Neural cell (in vitro differentiated cells): ENCODE data around the gene SNCB. TPM values are rescaled to one million over a fixed set of nuclear protein-coding genes. Genes with fewer than 3 reads are reported as not detected.

Source experiments
- H2AFZ ChIP-seq: fragments of 200-600, 300-800 bp; sonication (generic), shearing (Covaris generic); 2 replicates; pipeline ENCODE4 v1.6.0; 2014; ENCODE audit warnings: low read depth, mild to moderate bottlenecking, antibody characterized with exemption, low read length, moderate library complexity
- H3F3A ChIP-seq: fragments of 200-600 bp; shearing (Covaris generic); 2 replicates; pipeline ENCODE4 v1.6.1; 2016; ENCODE audit warnings: mild to moderate bottlenecking, moderate library complexity, mixed read lengths, antibody characterized with exemption, low read length; ENCODE audit not compliant: insufficient read depth, poor library complexity, severe bottlenecking
- H3K27ac ChIP-seq: fragments of 200-600, 300-800 bp; sonication (generic), shearing (Covaris generic); 2 replicates; pipeline ENCODE4 v1.5.1; 2014; ENCODE audit warnings: mild to moderate bottlenecking, low read length, moderate library complexity
- H3K27me3 ChIP-seq: fragments of 300-800, 200-600 bp; sonication (generic), shearing (Covaris generic); 2 replicates; pipeline ENCODE4 v1.6.0; 2014; ENCODE audit warnings: mild to moderate bottlenecking, low read depth, low read length, moderate library complexity; ENCODE audit not compliant: insufficient read depth
- H3K36me3 ChIP-seq: fragments of 300-800, 200-600 bp; sonication (generic), shearing (Covaris generic); 2 replicates; pipeline ENCODE4 v1.5.1; 2014; ENCODE audit warnings: mild to moderate bottlenecking, antibody characterized with exemption, low read length, moderate library complexity; ENCODE audit not compliant: insufficient read depth
- H3K4me2 ChIP-seq: fragments of 300-800, 200-600 bp; sonication (generic), shearing (Covaris generic); 2 replicates; pipeline ENCODE4 v1.6.0; 2014; ENCODE audit warnings: mild to moderate bottlenecking, low read length
- H3K4me3 ChIP-seq: fragments of 300-800, 200-600 bp; sonication (generic), shearing (Covaris generic); 2 replicates; pipeline ENCODE4 v1.5.1; 2014; ENCODE audit warnings: mild to moderate bottlenecking, low read length, moderate library complexity
- H3K79me2 ChIP-seq: fragments of 200-600 bp; shearing (Covaris generic); replicated peaks from 2 replicates; pipeline ENCODE4 v1.6.0; 2014; ENCODE audit warnings: mild to moderate bottlenecking, low read length, moderate library complexity; ENCODE audit not compliant: insufficient read depth
- H3K9ac ChIP-seq: fragments of 300-800, 200-600 bp; sonication (generic), shearing (Covaris generic); 2 replicates; pipeline ENCODE4 v1.6.1; 2016; ENCODE audit warnings: mild to moderate bottlenecking, low read length, mixed read lengths
- H3K9me2 ChIP-seq: fragments of 200-600 bp; shearing (Covaris generic); 2 replicates; pipeline ENCODE4 v1.6.1; 2016; ENCODE audit warnings: mild to moderate bottlenecking, low read length, mixed read lengths; ENCODE audit not compliant: insufficient read depth
- H3K9me3 ChIP-seq: fragments of 200-600, 300-800 bp; sonication (generic), shearing (Covaris generic); 2 replicates; pipeline ENCODE4 v1.6.1; 2016; ENCODE audit warnings: mild to moderate bottlenecking, mixed run types, low read length, moderate library complexity, mixed read lengths
- H4K20me1 ChIP-seq: fragments of 200-600 bp; shearing (Covaris generic); 2 replicates; pipeline ENCODE4 v1.6.1; 2016; ENCODE audit warnings: mild to moderate bottlenecking, mixed run types; ENCODE audit not compliant: insufficient read depth
- CTCF ChIP-seq: fragments of 450-650 bp; IDR thresholded peaks from 2 replicates; pipeline ENCODE4 v1.5.1; 2014; ENCODE audit warnings: antibody characterized with exemption, mild to moderate bottlenecking, moderate library complexity; ENCODE audit not compliant: poor library complexity, severe bottlenecking
- RAD21 ChIP-seq: fragments of 450-650 bp; conservative IDR thresholded peaks from 2 replicates; pipeline ENCODE4 v1.6.1; 2014; ENCODE audit warnings: antibody characterized with exemption, mild to moderate bottlenecking, moderate library complexity
- SMC3 ChIP-seq: fragments of 450-650 bp; conservative IDR thresholded peaks from 2 replicates; pipeline ENCODE4 v1.6.1; 2014; ENCODE audit warnings: antibody characterized with exemption, mild to moderate bottlenecking, moderate library complexity; ENCODE audit not compliant: poor library complexity
- TAF1 ChIP-seq: IDR thresholded peaks from 2 replicates; pipeline ENCODE4 v1.6.1; 2012; ENCODE audit warnings: low read depth
- polyA plus RNA-seq: library from polyadenylated mRNA; depleted of rRNA; stranded (reverse); fragments of >200 nt; gene quantifications from 2 replicates; pipeline ENCODE4 v1.2.3, GENCODE V29; 2014
- small RNA-seq, 3 experiments: library from RNA; depleted of rRNA; stranded (forward); fragments of <200 nt; gene quantifications; one replicate each; pipeline ENCODE3, GENCODE V24; 2012

SNCB gene
- polyA plus RNA-seq, 1 donor from 2014 or later = 10.1 TPM

- no peak overlapping the region for H2AFZ ChIP-seq
- H3K4me2 ChIP-seq = no peak overlapping the region
- no peak overlapping the region for H3K9ac ChIP-seq
These were observed 56.6 kb downstream of the SNCB start for GRCh38 chr5:176573564-176574296.

More at GRCh38 chr5:176573564-176574296, 56.6 kb downstream of the SNCB start:
- Histone ChIP-seq H3K27me3 (no peaks in the 10 kb centered on the region), H3K4me3 (no peak overlapping the region), H3K36me3 (no peaks in the 10 kb centered on the region), H4K20me1 (no peaks in the 10 kb centered on the region), H3K27ac (no peak overlapping the region), H3K9me2 (no peaks in the 10 kb centered on the region), H3K9me3 (no peaks in the 10 kb centered on the region), H3K79me2 (no peaks in the 10 kb centered on the region), H3F3A (no peaks in the 10 kb centered on the region)
- peak; percentile 62 for TF ChIP-seq SMC3
- peak; percentile 48 for TF ChIP-seq RAD21
- TF ChIP-seq TAF1 = no peak
- peak; percentile 58 for TF ChIP-seq CTCF

Small RNAs within 50 kb of the gene (small RNA-seq; reads per million reads assigned to genes)
- gene MIR4281 = 0 reads per million in 3 experiments

Other genes with a start within 250 kb of the SNCB start
- 23.9 and 29.9 TPM in 2 replicates for gene NOP16, start 241.9 kb downstream of the SNCB start, polyA plus RNA-seq
- 61.8 and 81.3 TPM in 2 replicates for gene HIGD2A, start 241.8 kb downstream of the SNCB start, polyA plus RNA-seq
- gene CLTB, start 214.0 kb downstream of the SNCB start, polyA plus RNA-seq = 239 and 245 TPM in 2 replicates
- gene FAF2, start 182.1 kb downstream of the SNCB start, polyA plus RNA-seq = 30.8 and 33.6 TPM in 2 replicates
- gene RNF44, start 93.1 kb downstream of the SNCB start, polyA plus RNA-seq = 22.2 and 27.0 TPM in 2 replicates
- 0.38 and 1.0 TPM in 2 replicates for gene CDHR2, start 81.2 kb downstream of the SNCB start, polyA plus RNA-seq
- gene GPRIN1, start 20.4 kb downstream of the SNCB start, polyA plus RNA-seq = 32.3 and 42.8 TPM in 2 replicates
- 0.82 TPM in 1 of 2 replicates, not detected in the other for gene EIF4E1B, start 141 bp upstream of the SNCB start, polyA plus RNA-seq
- gene TSPAN17, start 16.9 kb upstream of the SNCB start, polyA plus RNA-seq = 66.1 and 66.4 TPM in 2 replicates
- gene UNC5A, start 180.0 kb upstream of the SNCB start, polyA plus RNA-seq = 2.7 and 3.8 TPM in 2 replicates